Activated CD8-positive, alpha-beta memory T cell treated with anti-CD3 and anti-CD28 coated beads for 36 hours (primary cell): Measurements from ENCODE around the gene AFTPH. TPM values are rescaled to one million over a fixed set of nuclear protein-coding genes. Genes with fewer than 3 reads are reported as not detected.

Experiments used
- CTCF ChIA-PET: fragments of 350-600 bp; sonication (Branson Sonifier 250); formaldehyde crosslinking; loops from one replicate; lab custom pipeline; 2021; ENCODE audit warnings: antibody characterized with exemption; lab: Charles Lee
- POLR2A ChIA-PET: fragments of 350-600 bp; sonication (Branson Sonifier 250); formaldehyde crosslinking; loops from one replicate; lab custom pipeline; 2021; ENCODE audit warnings: antibody characterized with exemption; lab: Charles Lee
- total RNA-seq, 2 experiments: library from RNA; stranded (reverse); gene quantifications; one replicate each; pipeline ENCODE4 v1.2.3, GENCODE V29; 2021

The AFTPH gene
- total RNA-seq, 2 experiments from 2014 or later, result 37.0 to 39.4 TPM

GRCh38 chr2:64492272-64492671 lies 31.9 kb upstream of the AFTPH start:
- CTCF ChIA-PET, result no interaction called here

GRCh38 chr2:64492821-64493220 lies 31.3 kb upstream of the AFTPH start:
- POLR2A ChIA-PET, result no interaction called here
- CTCF ChIA-PET, result no interaction called here

More at GRCh38 chr2:64492272-64492671, 31.9 kb upstream of the AFTPH start:
- POLR2A ChIA-PET, result no interaction called here

- CTCF ChIA-PET, result interaction anchor here (1.0 to 1.4 kb wide), 2 partner anchors 163 to 165 kb away, joined by 3 to 4 read pairs; no protein-coding TSS in a partner anchor
- POLR2A ChIA-PET, result no interaction called here
Measured at GRCh38 chr2:64493788-64494187, 30.3 kb upstream of the AFTPH start.

- CTCF ChIA-PET, result interaction anchor here (1.1 to 1.8 kb wide), 2 partner anchors 11 to 13 kb away, joined by 5 to 9 read pairs; no protein-coding TSS in a partner anchor
- POLR2A ChIA-PET, result no interaction called here
Measured at GRCh38 chr2:64498438-64498837, 25.7 kb upstream of the AFTPH start.

- ChIA-PET POLR2A (no interaction called here), CTCF (interaction anchor here (0.9 kb wide), 1 partner anchor 13 kb away, joined by 5 read pairs; no protein-coding TSS in a partner anchor)
Measured at GRCh38 chr2:64500549-64500948, 23.6 kb upstream of the AFTPH start.

GRCh38 chr2:64501946-64502345 lies 22.2 kb upstream of the AFTPH start:
- ChIA-PET CTCF (interaction anchor here (0.6 to 1.7 kb wide), 3 partner anchors 14 to 489 kb away, joined by 3 to 8 read pairs (median 3); no protein-coding TSS in a partner anchor), POLR2A (no interaction called here)

GRCh38 chr2:64502860-64503259 lies 21.3 kb upstream of the AFTPH start:
- ChIA-PET POLR2A (no interaction called here), CTCF (no interaction called here)

- POLR2A ChIA-PET, result no interaction called here
- CTCF ChIA-PET, result interaction anchor here (0.9 kb wide), 1 partner anchor 18 kb away, joined by 3 read pairs; no protein-coding TSS in a partner anchor
Measured at GRCh38 chr2:64504774-64505720, 19.1 kb upstream of the AFTPH start.

- POLR2A ChIA-PET, result no interaction called here
- CTCF ChIA-PET, result no interaction called here
Measured at GRCh38 chr2:64506686-64507085, 17.4 kb upstream of the AFTPH start.

GRCh38 chr2:64514008-64514407 lies 10.1 kb upstream of the AFTPH start:
- POLR2A ChIA-PET, result no interaction called here
- CTCF ChIA-PET, result interaction anchor here (1.3 to 1.5 kb wide), 3 partner anchors 9 to 183 kb away, joined by 4 to 8 read pairs (median 4); no protein-coding TSS in a partner anchor

GRCh38 chr2:64515086-64515485 lies 9.0 kb upstream of the AFTPH start:
- POLR2A ChIA-PET, result interaction anchor here (0.6 kb wide), 1 partner anchor 15 kb away, joined by 5 read pairs; no protein-coding TSS in a partner anchor
- CTCF ChIA-PET, result interaction anchor here (1.3 to 1.5 kb wide), 3 partner anchors 8 to 184 kb away, joined by 4 to 8 read pairs (median 4); no protein-coding TSS in a partner anchor

- POLR2A ChIA-PET, result no interaction called here
- CTCF ChIA-PET, result interaction anchor here (2.1 kb wide), 1 partner anchor 29 kb away, joined by 5 read pairs; no protein-coding TSS in a partner anchor
Measured at GRCh38 chr2:64516651-64517510, 7.2 kb upstream of the AFTPH start.

GRCh38 chr2:64517511-64517884 lies 6.6 kb upstream of the AFTPH start:
- ChIA-PET CTCF (interaction anchor here (1.9 to 2.1 kb wide), 2 partner anchors 30 to 187 kb away, joined by 5 read pairs; no protein-coding TSS in a partner anchor), POLR2A (no interaction called here)

- ChIA-PET POLR2A (interaction anchor here (0.6 to 2.4 kb wide), 3 partner anchors 12 to 228 kb away, joined by 6 to 19 read pairs (median 6); no protein-coding TSS in a partner anchor), CTCF (interaction anchor here (0.6 to 3.2 kb wide), 20 partner anchors 9 to 350 kb away, joined by 3 to 16 read pairs (median 4); no protein-coding TSS in a partner anchor)
Measured at GRCh38 chr2:64522843-64523428, 1.2 kb upstream of the AFTPH start.

- POLR2A ChIA-PET, result interaction anchor here (0.6 to 2.4 kb wide), 5 partner anchors 26 to 703 kb away, joined by 3 to 19 read pairs (median 4); partner anchors contain the start of gene ACTR2
Measured at GRCh38 chr2:64524604-64525316, 632 bp downstream of the AFTPH start.

GRCh38 chr2:64525317-64525613 lies 1.1 kb downstream of the AFTPH start:
- ChIA-PET CTCF (interaction anchor here (0.9 to 3.2 kb wide), 5 partner anchors 9 to 129 kb away, joined by 3 to 16 read pairs (median 3); partner anchors contain the start of gene SERTAD2), POLR2A (interaction anchor here (0.7 to 1.0 kb wide), 2 partner anchors 114 to 119 kb away, joined by 3 read pairs; no protein-coding TSS in a partner anchor)

More at GRCh38 chr2:64524604-64525316, 632 bp downstream of the AFTPH start:
- CTCF ChIA-PET, result interaction anchor here (0.9 to 3.2 kb wide), 7 partner anchors 10 to 229 kb away, joined by 3 to 16 read pairs (median 3); partner anchors contain the start of gene SERTAD2

GRCh38 chr2:64526034-64526433 lies 1.9 kb downstream of the AFTPH start:
- ChIA-PET POLR2A (no interaction called here), CTCF (interaction anchor here (1.4 kb wide), 1 partner anchor 24 kb away, joined by 3 read pairs; no protein-coding TSS in a partner anchor)
